HG03103 (cell line): Measurements from ENCODE around the gene ZC3H10.
"Not testable (repeated sequence)": the region's sequence is repeated elsewhere in the genome, so short reads cannot be mapped to it uniquely, and the experiment has no call there.

ENCODE experiments used
- ATAC-seq: cut with Tn5 transposase; IDR thresholded peaks from one replicate; pipeline ENCODE4 v1.9.1; 2021; ENCODE audit warnings: low read depth; ENCODE audit not compliant: unreplicated experiment

The ZC3H10 gene

DNA sequence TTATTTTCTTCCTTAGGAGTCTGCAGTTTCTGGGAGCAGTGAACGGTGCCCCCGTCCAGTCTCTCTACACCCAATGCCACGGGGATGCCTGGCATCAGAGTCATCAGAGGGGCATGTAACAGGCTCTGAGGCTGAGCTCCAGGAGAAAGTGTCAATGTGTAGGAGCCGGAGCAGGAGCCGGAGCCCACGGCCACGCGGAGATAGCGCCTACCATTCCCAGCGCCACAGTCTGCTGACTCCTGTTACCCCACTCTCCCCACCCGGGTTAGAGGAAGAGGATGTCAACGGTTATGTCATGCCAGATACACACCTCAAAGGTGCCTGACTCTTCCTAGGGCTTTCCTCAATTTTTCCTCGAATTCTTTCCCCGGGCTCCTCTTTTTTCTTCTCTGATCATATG is 17.0 kb upstream of the ZC3H10 start:
- no peak for ATAC-seq

DNA sequence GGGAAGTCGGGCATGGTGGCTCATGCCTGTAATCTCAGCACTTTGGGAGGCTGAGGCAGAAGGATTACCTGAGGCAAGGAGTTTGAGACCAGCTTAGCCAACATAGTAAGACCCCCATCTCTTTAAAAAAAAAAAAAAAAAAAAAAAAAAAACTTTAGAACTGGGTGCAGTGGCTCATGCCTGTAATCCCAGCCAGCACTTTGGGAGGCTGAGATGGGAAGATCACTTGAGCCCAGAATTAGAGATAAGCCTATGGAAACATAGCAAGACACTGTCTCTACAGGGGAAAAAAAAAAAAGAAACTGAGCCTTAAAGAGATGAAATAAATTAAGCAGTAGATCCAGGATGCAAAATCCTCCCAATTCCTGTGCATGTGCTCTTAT is 15.4 kb upstream of the ZC3H10 start:
- ATAC-seq = no peak

- ATAC-seq = no peak
Observed at GRCh38 chr12:56103066-56103711, 14.9 kb upstream of the ZC3H10 start.

GRCh38 chr12:56103823-56104108 is 14.3 kb upstream of the ZC3H10 start:
- ATAC-seq = no peak

- peak; percentile 92 for ATAC-seq
Observed at GRCh38 chr12:56104109-56104814, 13.8 kb upstream of the ZC3H10 start, which contains the start of gene PA2G4. PA2G4 (plus strand) TSS chr12:56104559; CDS start chr12:56104738, 179 bp downstream.

DNA sequence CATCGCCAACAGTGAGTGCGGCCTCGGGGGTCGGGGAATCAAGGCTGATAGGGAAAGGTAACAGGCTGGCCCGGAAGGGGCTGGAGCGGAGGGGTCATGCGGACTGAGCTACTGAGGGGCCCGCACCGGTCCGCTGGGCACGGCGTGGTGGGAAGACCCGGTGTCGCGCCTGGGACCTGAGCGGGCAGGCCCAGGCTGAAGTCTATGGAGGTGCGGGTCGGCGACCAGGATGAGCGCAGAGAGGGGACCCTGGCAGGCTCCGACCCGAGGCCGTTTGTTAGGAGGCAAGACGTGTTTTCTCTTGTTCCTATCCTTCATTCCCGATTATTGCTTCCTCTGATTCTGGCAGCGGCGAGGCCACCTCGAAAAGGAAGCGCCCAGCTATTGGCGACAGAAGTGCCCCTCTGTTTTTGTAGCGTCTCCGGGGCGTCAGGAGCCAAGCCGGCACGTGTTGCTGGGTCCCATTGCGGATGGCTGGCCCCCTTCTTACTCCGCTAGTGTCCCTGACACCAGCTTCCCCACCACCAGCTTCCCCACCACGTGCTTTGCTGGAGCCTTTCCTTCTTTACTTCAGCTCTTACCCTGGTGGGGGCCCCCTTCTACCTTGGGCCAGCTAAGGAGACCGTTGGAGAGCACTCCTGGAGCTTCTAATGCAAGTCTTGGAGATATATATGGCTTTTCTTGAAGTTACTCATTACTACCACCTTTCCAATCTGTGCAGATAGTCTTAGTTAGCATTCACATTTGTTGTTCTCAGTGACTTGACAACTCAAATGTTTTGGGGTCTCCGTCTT is 13.1 kb upstream of the ZC3H10 start:
- no peak for ATAC-seq

GRCh38 chr12:56105609-56105902 is 12.5 kb upstream of the ZC3H10 start:
- ATAC-seq = no peak

DNA sequence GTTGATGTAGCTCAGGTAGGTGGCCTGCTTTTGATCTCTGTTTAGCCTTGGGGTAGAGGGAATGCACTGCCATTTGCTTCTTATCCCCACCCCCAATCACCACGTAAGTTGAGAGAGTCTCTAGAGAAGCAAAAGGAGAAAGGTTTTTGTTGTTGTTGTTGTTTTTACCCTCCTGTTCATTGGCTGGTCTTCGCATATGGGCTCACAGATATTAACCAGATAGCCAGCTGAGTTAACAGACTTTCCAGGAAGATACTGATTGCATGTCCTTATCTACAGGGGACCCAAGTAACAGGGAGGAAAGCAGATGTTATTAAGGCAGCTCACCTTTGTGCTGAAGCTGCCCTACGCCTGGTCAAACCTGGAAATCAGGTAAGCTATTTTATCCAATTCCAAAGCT is 10.8 kb upstream of the ZC3H10 start:
- no peak for ATAC-seq

DNA sequence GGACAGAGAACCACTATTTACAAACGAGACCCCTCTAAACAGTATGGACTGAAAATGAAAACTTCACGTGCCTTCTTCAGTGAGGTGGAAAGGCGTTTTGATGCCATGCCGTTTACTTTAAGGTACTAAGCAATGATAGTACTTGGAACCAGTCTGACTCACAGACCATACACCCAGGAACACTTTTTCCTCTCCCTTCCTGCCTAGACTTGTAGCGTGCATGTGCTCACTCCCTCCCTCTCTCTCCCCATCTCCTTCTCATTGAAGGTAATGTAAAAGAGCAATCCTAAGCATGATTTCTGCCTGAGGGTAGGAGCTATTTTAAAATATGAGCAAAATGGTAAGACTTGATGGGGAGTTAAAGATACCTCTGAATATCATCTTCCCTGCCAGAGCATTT is 7.5 kb upstream of the ZC3H10 start:
- no peak for ATAC-seq

DNA sequence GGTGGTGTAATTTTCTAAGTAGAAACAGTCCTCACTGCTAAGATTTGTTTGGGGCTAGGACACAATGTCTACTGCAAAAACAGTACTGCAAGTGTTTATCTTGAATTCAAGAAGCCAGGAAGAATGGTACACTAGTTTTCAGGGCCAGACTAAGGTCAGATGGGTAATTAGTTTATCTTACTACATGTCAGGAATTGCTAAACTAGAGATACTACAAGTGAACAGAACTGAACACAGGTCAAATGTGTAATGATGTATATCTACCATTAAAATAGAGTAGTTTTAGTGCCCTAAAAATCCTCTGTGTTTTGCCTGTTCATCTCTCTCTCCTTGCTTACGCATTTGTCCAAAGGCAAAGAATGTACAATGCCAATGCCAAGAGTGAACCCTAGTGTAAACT is 4.0 kb upstream of the ZC3H10 start:
- no peak for ATAC-seq

DNA sequence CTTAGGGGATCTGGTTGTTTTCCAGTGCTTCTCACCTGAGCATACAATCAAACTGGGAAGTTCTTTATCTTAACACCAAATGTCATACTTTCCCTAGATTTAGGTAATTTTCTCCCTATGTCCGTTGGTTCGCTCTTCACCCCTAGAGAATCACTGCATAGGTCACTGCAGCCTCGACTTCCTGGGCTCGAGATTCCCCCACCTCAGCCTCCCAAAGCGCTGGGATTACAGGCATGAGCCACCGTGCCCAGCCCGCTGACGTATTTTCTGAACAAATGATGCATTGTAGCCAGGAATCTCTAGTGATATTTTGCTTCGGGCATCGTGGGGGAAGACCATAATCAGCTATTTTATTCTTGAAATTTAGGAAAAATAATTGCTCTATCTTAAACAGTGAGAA is 2.7 kb upstream of the ZC3H10 start:
- no peak for ATAC-seq

GRCh38 chr12:56116267-56117081 is 1.6 kb upstream of the ZC3H10 start, which contains the start of gene RPL41:
RPL41 (plus strand) TSS chr12:56116633.
- ATAC-seq = no peak

DNA sequence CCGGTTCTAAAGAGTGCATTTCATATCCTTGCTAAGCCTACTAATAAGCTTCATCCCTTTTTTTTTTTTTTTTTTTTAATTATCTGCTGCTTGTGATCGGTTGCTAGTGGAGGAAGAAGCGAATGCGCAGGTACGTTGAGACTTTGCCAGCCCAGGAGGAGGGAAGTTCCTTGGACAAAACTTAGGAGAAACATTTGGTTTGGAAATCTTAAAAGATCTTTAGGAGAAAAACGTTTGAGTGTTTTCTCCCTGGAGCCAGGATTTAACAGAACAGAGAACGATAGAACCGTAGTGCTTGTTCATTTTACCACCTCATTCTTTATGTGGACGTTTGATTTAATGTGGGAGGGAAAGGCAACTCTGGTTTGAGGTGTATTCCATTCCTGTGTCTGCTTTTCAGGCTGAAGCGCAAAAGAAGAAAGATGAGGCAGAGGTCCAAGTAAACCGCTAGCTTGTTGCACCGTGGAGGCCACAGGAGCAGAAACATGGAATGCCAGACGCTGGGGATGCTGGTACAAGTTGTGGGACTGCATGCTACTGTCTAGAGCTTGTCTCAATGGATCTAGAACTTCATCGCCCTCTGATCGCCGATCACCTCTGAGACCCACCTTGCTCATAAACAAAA is 872 bp upstream of the ZC3H10 start:
- not testable (repeated sequence) for ATAC-seq

- ATAC-seq = no peak
Observed at GRCh38 chr12:56118688-56119357, 757 bp downstream of the ZC3H10 start.

GRCh38 chr12:56119361-56119796 is 1.3 kb downstream of the ZC3H10 start:
- no peak for ATAC-seq

GRCh38 chr12:56120158-56120846 is 2.2 kb downstream of the ZC3H10 start:
- no peak for ATAC-seq

DNA sequence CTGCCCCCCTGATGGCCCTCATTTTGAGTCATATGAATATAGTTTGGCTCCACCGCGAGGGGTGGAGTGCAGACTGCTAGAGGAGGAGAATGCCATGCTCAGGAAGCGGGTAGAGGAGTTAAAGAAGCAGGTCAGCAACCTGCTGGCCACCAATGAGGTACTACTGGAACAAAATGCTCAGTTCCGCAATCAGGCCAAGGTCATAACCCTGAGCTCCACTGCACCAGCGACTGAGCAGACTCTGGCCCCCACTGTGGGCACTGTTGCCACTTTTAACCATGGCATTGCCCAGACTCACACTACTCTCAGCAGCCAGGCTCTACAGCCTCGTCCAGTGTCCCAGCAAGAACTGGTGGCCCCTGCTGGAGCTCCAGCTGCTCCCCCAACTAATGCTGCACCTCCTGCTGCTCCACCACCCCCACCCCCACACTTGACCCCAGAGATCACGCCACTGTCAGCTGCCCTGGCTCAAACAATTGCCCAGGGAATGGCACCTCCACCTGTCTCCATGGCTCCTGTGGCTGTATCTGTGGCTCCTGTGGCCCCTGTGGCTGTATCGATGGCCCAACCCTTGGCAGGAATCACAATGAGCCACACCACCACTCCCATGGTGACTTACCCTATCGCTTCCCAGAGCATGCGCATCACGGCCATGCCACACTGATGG is 3.3 kb downstream of the ZC3H10 start:
- ATAC-seq = no peak

- no peak for ATAC-seq
Observed at GRCh38 chr12:56122637-56123036, 4.6 kb downstream of the ZC3H10 start.

DNA sequence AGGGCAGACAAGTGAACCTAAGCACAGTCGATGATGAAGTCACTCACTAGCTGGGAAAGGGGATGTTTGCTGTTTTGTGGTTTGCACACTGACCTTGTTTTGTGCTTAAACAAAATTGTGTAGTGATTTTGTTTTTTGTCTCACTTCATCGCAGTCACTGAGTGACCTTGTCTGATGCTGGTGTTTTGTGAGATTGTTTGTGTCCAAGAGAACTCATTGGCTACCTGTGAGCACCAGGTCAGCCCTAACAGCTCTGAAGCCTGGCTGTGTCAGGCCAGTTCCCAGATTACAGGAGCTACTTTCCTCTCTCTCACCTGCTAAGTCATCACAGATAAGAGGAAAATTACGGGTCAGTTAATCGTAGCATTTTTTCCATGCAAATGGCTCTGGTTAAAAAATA is 6.1 kb downstream of the ZC3H10 start:
- ATAC-seq = no peak
